GM19193 (cell line): Measurements from ENCODE around the gene CATSPER1.

ENCODE experiments used
- POLR2A ChIP-seq: IDR thresholded peaks from 4 replicates; pipeline ENCODE4 v1.6.1; 2011; ENCODE audit not compliant: insufficient read depth, insufficient read length; ENCODE audit errors: extremely low read depth

CATSPER1 gene

DNA sequence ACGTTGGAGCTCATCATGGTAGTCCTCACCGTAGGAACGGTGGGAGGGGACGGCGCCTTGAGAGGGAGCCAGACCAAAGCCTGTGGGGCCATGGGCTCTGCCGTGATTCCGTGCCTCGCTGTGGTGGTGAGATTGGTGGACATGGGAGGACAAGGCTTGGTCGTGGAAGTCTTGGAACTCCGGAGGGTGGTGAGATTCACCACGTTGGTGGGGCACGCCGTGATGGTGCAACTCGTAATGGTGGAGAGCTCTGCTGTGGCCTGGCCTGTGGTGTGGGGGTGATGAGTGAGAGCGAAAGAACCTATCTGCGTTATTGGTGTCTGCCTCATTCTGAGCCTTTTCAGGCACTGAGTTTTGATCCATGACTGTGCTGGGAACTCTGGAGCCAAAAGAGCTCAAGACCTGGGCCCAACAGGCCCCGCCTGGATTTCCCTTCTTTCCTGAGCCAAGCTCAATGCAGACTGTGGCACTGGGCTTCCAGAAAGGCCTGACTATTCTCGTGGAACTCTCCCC is at the start of gene CATSPER1:
TSS of gene CATSPER1 (minus strand) at position 463 of the 513 bp plus-strand sequence. CDS start at position 363, 100 bp downstream.
- TF ChIP-seq POLR2A = no peak

DNA sequence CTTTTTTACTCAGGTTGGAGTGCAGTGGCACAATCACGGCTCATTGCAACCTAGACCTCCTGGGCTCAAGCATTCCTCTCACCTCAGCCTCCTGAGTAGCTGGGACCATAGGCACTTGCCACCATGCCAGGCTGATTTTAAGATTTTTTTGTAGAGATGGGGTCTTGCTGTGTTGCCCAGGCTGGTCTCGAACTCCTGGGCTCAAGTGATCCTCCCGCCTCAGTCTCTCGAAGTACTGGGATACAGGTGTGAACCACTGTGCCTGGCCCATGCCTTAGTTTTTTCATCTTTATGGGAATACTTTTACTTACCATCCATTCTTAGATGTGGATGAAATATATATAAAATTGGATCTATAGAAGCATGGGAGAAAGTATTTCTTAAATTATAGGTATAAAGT is 49.0 kb upstream of the CATSPER1 start:
- no peak for TF ChIP-seq POLR2A

DNA sequence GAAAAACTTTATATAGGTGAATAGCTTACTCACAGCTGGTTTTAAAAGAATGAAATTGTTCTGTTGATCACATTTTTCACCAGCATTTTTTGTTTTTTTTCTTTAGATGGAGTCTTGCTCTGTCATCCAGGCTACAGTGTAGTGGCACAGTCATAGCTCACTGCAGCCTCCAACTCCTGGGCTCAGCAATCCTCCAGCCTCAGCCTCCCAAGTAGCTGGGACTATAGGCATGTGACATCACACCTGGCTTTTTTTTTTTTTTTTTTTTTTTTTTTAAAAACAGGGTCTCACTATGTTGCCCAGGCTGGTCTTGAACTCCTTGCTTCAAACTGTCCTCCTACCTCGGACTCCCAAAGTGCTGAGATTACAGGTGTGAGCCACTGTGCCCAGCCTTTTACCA is 47.4 kb upstream of the CATSPER1 start:
- TF ChIP-seq POLR2A = no peak

DNA sequence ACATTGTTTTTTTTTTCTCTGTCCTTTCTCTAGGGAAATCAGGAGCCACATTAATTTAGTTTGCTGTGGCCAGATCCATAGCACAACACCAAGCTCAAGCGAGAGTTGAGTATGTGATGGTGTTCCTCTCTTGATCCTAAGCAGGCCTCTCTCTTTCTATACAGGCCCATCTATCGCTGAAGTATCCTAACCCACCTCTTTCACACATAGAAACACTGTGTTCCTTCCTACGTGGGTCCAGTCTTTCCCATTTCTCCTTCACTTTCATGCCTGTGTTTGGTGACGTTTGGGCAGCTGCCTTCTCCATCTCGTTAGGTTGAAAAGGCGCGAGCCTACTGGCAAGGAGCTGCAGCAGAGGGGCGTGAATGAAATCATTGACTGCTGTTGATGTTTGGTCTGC is 46.2 kb upstream of the CATSPER1 start:
- no peak for TF ChIP-seq POLR2A

DNA sequence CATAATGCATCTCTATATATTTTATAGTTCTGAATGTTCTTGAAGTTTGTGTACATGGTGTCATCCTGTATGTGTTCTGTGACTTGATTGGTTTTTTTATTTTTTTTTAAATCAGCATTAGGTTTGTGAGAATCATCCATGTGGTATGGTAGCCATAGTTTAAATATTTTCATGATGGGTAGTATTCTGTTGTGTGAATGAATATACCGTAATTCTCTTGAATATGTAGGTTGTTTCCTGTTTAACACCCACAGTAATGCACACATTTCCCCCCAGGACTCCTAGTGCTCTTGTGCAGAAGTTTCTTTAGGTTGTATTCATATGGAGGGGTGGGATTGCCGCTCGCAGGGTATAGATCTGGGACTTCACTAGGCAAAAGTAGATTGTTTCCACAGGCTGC is 45.8 kb upstream of the CATSPER1 start:
- TF ChIP-seq POLR2A = no peak

DNA sequence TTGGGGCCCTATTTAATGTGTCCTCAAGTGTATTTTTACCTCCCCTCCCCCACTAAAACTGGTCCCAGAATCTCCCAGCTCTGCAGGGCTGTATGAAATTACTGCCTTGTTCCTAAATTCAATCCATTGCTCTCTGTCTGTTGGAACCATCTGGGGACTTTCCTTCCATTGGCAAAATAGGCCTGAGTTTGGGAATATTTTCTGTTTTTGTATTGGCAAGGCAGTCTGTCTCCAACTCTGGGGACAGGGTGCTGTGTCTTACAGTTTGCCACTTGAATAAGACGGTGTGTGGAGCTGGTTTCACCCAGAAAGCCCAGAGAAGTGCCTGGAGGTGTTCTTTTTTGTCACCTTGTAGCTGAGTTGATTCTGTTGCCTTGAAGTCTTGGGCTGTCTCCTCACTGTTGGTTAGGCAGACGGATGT is 45.1 kb upstream of the CATSPER1 start:
- no peak for TF ChIP-seq POLR2A

DNA sequence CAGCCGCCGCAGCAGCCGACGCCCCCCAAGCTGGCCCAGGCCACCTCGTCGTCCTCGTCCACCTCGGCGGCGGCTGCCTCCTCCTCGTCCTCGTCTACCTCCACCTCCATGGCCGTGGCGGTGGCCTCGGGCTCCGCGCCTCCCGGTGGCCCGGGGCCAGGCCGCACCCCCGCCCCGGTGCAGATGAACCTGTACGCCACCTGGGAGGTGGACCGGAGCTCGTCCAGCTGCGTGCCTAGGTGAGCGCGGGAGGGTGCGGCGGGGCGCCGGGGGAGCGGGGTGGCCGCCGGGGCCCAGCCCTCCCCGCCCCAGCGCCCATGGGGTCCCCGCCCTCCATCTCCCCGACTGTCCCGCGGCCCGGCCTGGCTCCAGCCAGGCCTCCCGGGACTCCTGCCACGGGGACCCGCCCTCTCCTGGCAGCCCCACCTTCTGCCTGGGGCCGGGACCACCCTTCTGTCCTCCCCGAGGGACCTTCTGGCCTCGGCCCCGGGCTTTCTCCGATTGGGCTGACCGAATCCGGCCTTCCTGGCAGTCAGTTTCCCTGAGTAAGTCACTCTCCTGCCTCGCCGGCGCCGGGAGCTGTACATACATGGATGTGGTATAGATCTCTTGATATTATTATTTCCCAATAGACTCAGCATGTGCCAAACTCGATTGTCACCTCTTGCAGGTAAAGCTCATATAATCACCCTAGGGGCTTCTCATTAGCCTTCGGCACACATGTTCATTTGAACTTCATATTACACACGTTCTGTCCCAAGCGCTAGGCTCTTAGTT is 44.5 kb upstream of the CATSPER1 start:
- no peak for TF ChIP-seq POLR2A

DNA sequence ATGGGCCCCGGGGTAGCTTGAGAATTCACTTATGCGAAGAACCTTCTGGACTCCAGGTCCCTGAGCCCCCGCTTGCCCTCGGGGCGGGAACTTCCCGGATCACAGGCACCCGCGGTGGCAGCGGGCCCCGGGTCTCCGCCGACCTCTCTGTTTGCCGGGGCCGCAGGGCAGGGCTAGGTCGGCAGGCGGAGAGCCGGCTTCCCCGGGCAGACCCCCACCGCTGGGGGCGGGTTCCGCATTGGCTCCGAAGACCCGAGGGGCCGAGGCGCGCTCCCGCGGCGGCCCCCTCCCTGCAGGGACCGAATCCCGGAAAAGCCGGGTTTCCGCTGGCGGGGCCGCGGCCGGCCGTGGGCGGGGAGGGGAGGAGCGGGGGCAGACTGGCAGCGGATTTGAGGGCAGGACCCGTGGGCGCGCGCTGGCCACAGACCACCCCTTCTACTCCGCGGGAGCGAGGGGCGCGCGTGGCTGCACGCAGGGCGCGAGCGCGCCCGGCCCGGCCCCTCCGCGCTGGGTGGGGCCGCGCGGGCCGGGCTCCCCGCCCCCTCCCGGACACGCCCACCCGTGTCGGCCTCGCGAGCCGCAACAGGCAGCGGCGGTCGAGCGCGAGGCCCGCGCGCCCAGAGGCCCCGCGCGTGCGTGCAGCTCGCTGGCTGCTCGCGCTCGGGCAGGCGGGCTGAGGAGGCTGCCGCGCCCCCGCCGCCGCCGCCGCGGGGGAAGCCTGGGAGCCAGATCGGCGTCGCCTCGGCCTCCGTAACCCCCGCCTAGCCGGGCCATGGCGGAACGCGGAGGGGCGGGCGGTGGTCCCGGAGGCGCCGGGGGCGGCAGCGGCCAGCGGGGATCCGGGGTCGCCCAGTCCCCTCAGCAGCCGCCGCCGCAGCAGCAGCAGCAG is 43.7 kb upstream of the CATSPER1 start, which contains the start of gene PACS1:
TSS of gene PACS1 (plus strand) at position 558 of the 889 bp plus-strand sequence. CDS start at position 773, 215 bp downstream.
- peak; percentile 58 for TF ChIP-seq POLR2A

DNA sequence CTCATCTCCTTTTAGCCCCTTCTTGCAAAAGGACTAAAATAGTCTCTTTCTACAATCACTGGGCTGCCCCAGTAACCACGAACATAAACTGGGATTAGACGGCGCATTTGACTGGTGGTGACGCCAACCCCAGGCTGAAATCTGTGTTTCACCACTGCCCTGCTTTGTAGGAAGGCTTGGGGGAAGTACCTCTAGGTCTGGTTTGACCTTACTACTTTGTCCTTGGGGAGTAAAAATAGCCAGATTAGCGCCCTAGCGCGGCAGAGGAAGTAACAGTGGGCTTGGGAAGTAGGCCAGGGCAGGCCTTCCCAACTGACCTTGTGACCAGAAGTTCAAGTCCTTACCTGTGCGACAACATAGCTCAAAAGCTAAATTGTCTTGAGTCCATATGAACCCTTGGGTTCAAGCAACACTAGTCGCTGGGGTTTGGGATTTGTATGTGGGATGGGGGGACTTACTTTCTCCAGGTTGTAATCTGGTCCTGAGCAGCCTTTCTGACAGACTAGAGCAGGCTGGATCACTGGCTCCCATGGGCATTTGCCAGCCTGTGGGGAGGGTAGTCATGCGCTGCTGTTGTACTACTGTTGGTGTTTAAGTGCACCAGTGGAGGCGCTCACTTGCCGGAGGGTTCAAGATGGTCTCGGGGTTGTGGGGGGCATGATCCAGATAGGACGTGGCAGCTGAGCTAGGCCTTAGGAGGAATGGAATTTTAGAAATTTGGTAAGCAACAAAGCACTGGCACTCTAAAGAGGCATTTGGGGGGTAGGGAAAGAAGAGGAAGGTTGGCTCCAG is 42.8 kb upstream of the CATSPER1 start:
- no peak for TF ChIP-seq POLR2A

DNA sequence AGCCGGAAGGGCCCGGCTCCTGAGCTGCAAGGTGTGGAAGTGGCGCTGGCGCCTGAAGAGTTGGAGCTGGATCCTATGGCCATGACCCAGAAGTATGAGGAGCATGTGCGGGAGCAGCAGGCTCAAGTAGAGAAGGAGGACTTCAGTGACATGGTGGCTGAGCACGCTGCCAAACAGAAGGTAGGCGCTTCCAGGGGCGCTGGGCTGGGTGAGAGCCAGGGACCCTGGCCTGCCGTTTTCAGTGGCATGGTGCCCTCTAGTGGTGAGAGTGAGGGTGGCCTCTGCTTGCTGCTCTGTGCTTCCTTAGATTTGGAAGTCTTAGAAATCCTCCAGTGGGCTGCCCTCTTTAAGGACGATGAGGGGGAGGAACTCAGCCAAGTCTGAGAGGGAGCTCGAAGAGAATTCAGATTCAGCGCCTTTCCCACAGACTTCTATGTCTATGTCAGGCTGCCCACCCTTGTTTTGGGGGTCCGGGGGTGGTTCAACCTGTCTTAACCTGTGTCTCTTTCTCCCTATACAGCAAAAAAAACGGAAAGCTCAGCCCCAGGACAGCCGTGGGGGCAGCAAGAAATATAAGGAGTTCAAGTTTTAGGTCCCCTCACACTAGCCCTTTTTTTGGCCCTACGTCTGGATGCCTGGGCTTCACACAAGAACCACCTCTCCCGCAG is 42.0 kb upstream of the CATSPER1 start:
- no peak for TF ChIP-seq POLR2A

DNA sequence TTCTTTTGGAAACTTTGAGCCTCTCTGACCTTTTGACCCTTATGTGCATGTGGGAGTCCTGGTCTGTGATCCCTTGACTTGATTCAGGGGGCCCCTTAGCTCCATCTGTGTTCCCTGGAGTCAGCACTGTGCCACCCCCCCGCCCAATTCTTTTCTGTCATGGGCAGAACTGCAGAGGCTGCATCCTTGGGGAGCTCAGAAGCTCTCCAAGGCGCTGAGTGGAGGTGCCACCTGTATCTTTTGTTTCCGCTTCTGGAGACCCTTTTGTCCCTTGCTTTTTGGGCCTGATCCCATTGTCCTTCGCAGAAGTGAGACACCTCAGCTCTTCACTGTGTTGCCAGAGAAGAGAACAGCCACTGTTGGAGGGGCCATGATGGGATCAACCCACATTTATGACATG is 41.4 kb upstream of the CATSPER1 start:
- no peak for TF ChIP-seq POLR2A

DNA sequence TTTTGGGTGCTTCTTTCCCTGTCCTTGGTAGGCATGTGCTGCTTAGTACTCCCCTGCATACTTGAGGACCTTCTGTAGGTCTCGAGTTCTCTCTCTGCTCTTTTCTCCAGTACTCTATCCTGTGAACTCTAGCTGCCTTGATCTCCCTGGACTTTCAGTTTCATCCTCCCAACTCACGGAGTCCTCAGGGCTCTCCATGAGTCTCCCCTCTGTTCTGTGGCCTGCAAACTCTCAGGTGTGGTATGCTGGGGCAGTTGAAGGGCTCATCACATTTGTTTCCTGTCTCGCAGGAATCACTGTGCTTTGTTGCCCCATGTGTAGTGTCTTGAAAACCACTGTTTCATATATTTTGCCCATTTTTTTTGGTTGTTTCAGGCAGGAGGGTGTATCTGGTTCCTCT is 40.5 kb upstream of the CATSPER1 start:
- TF ChIP-seq POLR2A = no peak

DNA sequence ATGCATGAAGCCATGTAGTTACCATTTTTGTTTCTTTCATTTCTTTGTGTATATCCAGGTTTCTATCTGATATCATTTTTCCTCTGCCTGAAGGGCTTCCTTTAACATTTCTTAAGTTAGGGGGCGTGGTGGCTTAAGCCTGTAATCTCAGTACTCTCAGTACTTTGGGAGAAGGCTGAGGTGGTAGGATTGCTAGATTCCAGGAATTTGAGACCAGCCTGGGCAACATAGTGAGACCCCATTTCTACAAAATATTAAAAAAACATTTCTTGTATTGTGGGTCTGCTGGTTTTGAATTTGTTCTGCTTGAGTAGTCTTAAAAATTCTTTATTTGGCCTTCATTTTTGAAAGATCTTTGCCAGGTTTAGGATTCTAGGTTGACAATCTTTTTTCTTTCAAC is 38.3 kb upstream of the CATSPER1 start:
- TF ChIP-seq POLR2A = no peak

DNA sequence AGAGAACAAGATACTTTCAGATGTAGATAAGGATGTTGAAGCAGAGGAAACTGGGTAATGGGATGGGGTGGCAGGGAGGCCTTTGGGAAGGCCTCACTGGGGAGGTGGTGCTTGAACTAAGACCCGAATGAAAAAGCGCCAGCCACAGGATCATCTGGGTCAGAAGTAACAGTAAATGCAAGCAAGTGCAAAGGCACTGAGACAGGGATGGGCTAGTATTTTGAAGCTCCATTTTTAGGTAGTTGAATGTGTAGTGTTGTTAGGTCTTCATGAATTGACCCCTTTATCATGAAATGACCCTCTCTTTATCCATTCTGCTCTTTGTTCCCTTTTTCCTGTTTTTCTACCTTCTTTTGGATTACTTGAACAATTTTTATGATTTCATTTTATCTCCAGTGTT is 37.6 kb upstream of the CATSPER1 start:
- no peak for TF ChIP-seq POLR2A
